GM19023 (cell line): Measurements from ENCODE around the gene CD82.
"Not testable (repeated sequence)": the region's sequence is repeated elsewhere in the genome, so short reads cannot be mapped to it uniquely, and the experiment has no call there.

Source experiments
- ATAC-seq: cut with Tn5 transposase; IDR thresholded peaks from one replicate; pipeline ENCODE4 v1.9.1; 2021; ENCODE audit warnings: mild to moderate bottlenecking, moderate library complexity; ENCODE audit not compliant: unreplicated experiment

CD82 gene

GRCh38 chr11:44658506-44658850 lies 93.0 kb downstream of the CD82 start:
- no peak for ATAC-seq

GRCh38 chr11:44659641-44660040 lies 94.2 kb downstream of the CD82 start:
- no peak for ATAC-seq

GRCh38 chr11:44660535-44660934 lies 95.1 kb downstream of the CD82 start:
- ATAC-seq: not testable (repeated sequence)

- ATAC-seq: no peak
Observed at GRCh38 chr11:44661311-44661717, 95.9 kb downstream of the CD82 start.
